ENCODE results near the gene SCUBE3.

- no peak for TF ChIP-seq EZH2 (IDR thresholded peaks at IDR 0.05; ENCODE audit: low read depth)
- TF ChIP-seq, protein P1, sequence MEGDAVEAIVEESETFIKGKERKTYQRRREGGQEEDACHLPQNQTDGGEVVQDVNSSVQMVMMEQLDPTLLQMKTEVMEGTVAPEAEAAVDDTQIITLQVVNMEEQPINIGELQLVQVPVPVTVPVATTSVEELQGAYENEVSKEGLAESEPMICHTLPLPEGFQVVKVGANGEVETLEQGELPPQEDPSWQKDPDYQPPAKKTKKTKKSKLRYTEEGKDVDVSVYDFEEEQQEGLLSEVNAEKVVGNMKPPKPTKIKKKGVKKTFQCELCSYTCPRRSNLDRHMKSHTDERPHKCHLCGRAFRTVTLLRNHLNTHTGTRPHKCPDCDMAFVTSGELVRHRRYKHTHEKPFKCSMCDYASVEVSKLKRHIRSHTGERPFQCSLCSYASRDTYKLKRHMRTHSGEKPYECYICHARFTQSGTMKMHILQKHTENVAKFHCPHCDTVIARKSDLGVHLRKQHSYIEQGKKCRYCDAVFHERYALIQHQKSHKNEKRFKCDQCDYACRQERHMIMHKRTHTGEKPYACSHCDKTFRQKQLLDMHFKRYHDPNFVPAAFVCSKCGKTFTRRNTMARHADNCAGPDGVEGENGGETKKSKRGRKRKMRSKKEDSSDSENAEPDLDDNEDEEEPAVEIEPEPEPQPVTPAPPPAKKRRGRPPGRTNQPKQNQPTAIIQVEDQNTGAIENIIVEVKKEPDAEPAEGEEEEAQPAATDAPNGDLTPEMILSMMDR (conservative IDR thresholded peaks at IDR 0.05) = no peak
These were observed 34.5 kb downstream of the SCUBE3 start for GRCh38 chr6:35248300-35248699.
